GM12878 (cell line): Measurements from ENCODE around the gene TSHZ2. TPM values are rescaled to one million over a fixed set of nuclear protein-coding genes. Genes with fewer than 3 reads are reported as not detected.

Experiments
- ATAC-seq: fragments of 200-7000 bp; cut with Tn5 transposase; 3 replicates; pipeline ENCODE4 v1.9.1; 2020; ENCODE audit warnings: mild to moderate bottlenecking, moderate library complexity
- BruUV-seq: library from RNA; stranded (reverse); fragments of 400-500 nt; replicated peaks from 2 replicates; lab custom pipeline; 2021; lab: Mats Ljungman, UMichigan
- CTCF ChIA-PET: fragments of 300-600 bp; sonication (Branson Sonifier 250); formaldehyde crosslinking; extraction: SDS; loops from one replicate; lab custom pipeline; 2021; ENCODE audit warnings: inconsistent platforms; lab: Yijun Ruan, JAX
- POLR2A ChIA-PET: fragments of 350-600 bp; formaldehyde crosslinking; extraction: SDS; loops from one replicate; lab custom pipeline; 2021; ENCODE audit warnings: inconsistent platforms; lab: Charles Lee
- RAD21 ChIA-PET: fragments of 300-600 bp; sonication (Branson Sonifier 250); formaldehyde crosslinking; loops from one replicate; lab custom pipeline; 2023; ENCODE audit warnings: antibody characterized with exemption; ENCODE audit not compliant: unreplicated experiment; lab: Charles Lee
- SMC1A ChIA-PET: fragments of 300-600 bp; sonication (Branson Sonifier 250); formaldehyde crosslinking; loops from one replicate; lab custom pipeline; 2023; ENCODE audit not compliant: unreplicated experiment, uncharacterized antibody; lab: Charles Lee
- DNase-seq: peaks from one replicate; pipeline ENCODE4 v3.0.0-alpha.2; 2011; ENCODE audit warnings: low read depth, low spot score
- FAIRE-seq: peaks from 3 replicates; lab custom pipeline; 2011; peaks lifted over from hg19 to GRCh38; lab: Jason Lieb, UNC
- H2AFZ ChIP-seq: 2 replicates; pipeline ENCODE4 v1.6.0; 2011; ENCODE audit warnings: low read depth, low read length, control low read depth; ENCODE audit not compliant: control insufficient read depth
- H3K27ac ChIP-seq: 2 replicates; pipeline ENCODE4 v1.5.1; 2011; ENCODE audit warnings: control low read depth; ENCODE audit not compliant: control insufficient read depth, insufficient read depth
- H3K27me3 ChIP-seq, 2 experiments: replicated peaks in 1 of 2; 2 replicates each; pipeline versions ENCODE4 v1.6.0 to v1.6.1; 2011; ENCODE audit warnings: low read length in 1 of 2; ENCODE audit not compliant: control insufficient read depth in 2 of 2, insufficient read depth in 2 of 2
- H3K36me3 ChIP-seq, 2 experiments: 2 replicates each; pipeline ENCODE4 v1.5.1; 2011; ENCODE audit warnings: low read length in 1 of 2; ENCODE audit not compliant: control insufficient read depth in 2 of 2, insufficient read depth in 2 of 2
- H3K4me1 ChIP-seq: 2 replicates; pipeline ENCODE4 v1.6.1; 2011; ENCODE audit warnings: mild to moderate bottlenecking, low read length, moderate library complexity, mixed read lengths; ENCODE audit not compliant: control insufficient read depth, insufficient read depth
- H3K4me2 ChIP-seq: 2 replicates; pipeline ENCODE4 v1.6.0; 2011; ENCODE audit warnings: control low read depth; ENCODE audit not compliant: control insufficient read depth, insufficient read depth
- H3K4me3 ChIP-seq: fragments of 200-600 bp; sonication (generic); 2 replicates; pipeline ENCODE4 v1.5.1; 2016
- H3K79me2 ChIP-seq: 2 replicates; pipeline ENCODE4 v1.6.0; 2011; ENCODE audit warnings: low read length; ENCODE audit not compliant: control insufficient read depth, insufficient read depth
- H3K9ac ChIP-seq: 2 replicates; pipeline ENCODE4 v1.8.0; 2011; ENCODE audit warnings: low read length, control low read depth, mixed read lengths; ENCODE audit not compliant: control insufficient read depth, insufficient read depth
- H3K9me3 ChIP-seq: replicated peaks from 3 replicates; pipeline ENCODE4 v1.5.1; 2011; ENCODE audit warnings: mild to moderate bottlenecking, low read length; ENCODE audit not compliant: control insufficient read depth, insufficient read depth
- H4K20me1 ChIP-seq: 2 replicates; pipeline ENCODE4 v1.6.0; 2011; ENCODE audit not compliant: control insufficient read depth, insufficient read depth
- BCL11A ChIP-seq: IDR thresholded peaks from 2 replicates; pipeline ENCODE4 v1.6.1; 2011; ENCODE audit warnings: low read depth, low read length
- CHD1 ChIP-seq: IDR thresholded peaks from 2 replicates; pipeline ENCODE4 v1.6.1; 2012; ENCODE audit warnings: low read depth, low read length, improper control_type of control experiment
- HCFC1 ChIP-seq: fragments of 150-350 bp; IDR thresholded peaks from 2 replicates; pipeline ENCODE4 v1.6.1; 2014; ENCODE audit warnings: low read length
- HDGF ChIP-seq: fragments of 450-650 bp; IDR thresholded peaks from 2 replicates; pipeline ENCODE4 v1.6.1; 2016; ENCODE audit warnings: antibody characterized with exemption
- NBN ChIP-seq: fragments of 450-650 bp; IDR thresholded peaks from 2 replicates; pipeline ENCODE4 v1.6.1; 2016
- NFYB ChIP-seq: IDR thresholded peaks from 2 replicates; pipeline ENCODE4 v1.6.1; 2011; ENCODE audit warnings: low read depth, mild to moderate bottlenecking, low read length, improper control_type of control experiment, moderate library complexity; ENCODE audit not compliant: insufficient read depth
- RAD21 ChIP-seq: IDR thresholded peaks from 2 replicates; pipeline ENCODE4 v1.6.1; 2011; ENCODE audit warnings: mild to moderate bottlenecking, low read depth, low read length, moderate library complexity; ENCODE audit not compliant: insufficient read depth
- SRF ChIP-seq, 2 experiments: IDR thresholded peaks; 2 replicates each; pipeline ENCODE4 v1.6.1; 2011; ENCODE audit warnings: low read depth in 2 of 2, low read length in 2 of 2, mild to moderate bottlenecking in 1 of 2, moderate library complexity in 1 of 2
- ZSCAN29 ChIP-seq: fragments of 450-650 bp; IDR thresholded peaks from 2 replicates; pipeline ENCODE4 v1.6.1; 2017; ENCODE audit warnings: mild to moderate bottlenecking, moderate library complexity
- WGBS: methylation state at CpG from one replicate; pipeline ENCODE4 v1.1.6; 2016; ENCODE audit warnings: low lambda C conversion rate; ENCODE audit not compliant: insufficient replicate concordance, insufficient coverage; ENCODE audit errors: missing lambda C conversion rate; 5-methylcytosine and 5-hydroxymethylcytosine counted together
- in situ Hi-C: fragments of 300-500 bp; cut with MboI; formaldehyde crosslinking; loops from 9 replicates; pipeline ENCODE4 v1.14.3; 2018; ENCODE audit warnings: mixed read lengths
- intact Hi-C: fragments of 100-400 bp; cut with micrococcal nuclease; formaldehyde crosslinking; loops from one replicate; pipeline ENCODE4 v1.14.2; 2022; ENCODE audit not compliant: unreplicated experiment
- polyA plus RNA-seq, 11 experiments: library from polyadenylated mRNA; depleted of rRNA in 4 of 11; unstranded in 6 of 11; stranded (reverse) in 5 of 11; fragments of >200 nt; fragmentation: Nextera tagmentation in 4 of 11; fragmentation: Illumina TruSeq in 1 of 11; extraction: Ambion mirVana in 4 of 11; extraction: Trizol in 1 of 11; gene quantifications; 1 replicate in 1 of 11; 2 replicates in 10 of 11; pipeline versions ENCODE4 v1.2.1 to v1.2.3, GENCODE V29; 2011 to 2016; ENCODE audit warnings: inconsistent platforms in 2 of 11, missing spikeins in 2 of 11, low read depth in 1 of 11
- total RNA-seq, 4 experiments: library from RNA; depleted of rRNA in 3 of 4; stranded (reverse); fragments of >200 nt in 3 of 4; fragmentation: Illumina TruSeq in 1 of 4; extraction: Trizol in 1 of 4; gene quantifications; 2 replicates each; pipeline versions ENCODE4 v1.2.1 to v1.2.3, GENCODE V29; 2013 to 2021
- TF ChIP-seq, protein P1 (sequence below): fragments of 450-650 bp; IDR thresholded peaks from 2 replicates; pipeline ENCODE4 v1.6.1; 2016; ENCODE audit warnings: mild to moderate bottlenecking
- TF ChIP-seq, protein P2 (sequence below): fragments of 450-650 bp; formaldehyde crosslinking; IDR thresholded peaks from 2 replicates; pipeline ENCODE4 v1.5.0; 2022; ENCODE audit warnings: mild to moderate bottlenecking, missing genetic modification characterization

TSHZ2 gene
- total and polyA plus RNA-seq, 10 of the 15 experiments (the other 5 are each of a cell fraction or from before 2014, with no cell fraction given): 0.01 to 0.86 (median 0.13) TPM; not detected in 2

DNA sequence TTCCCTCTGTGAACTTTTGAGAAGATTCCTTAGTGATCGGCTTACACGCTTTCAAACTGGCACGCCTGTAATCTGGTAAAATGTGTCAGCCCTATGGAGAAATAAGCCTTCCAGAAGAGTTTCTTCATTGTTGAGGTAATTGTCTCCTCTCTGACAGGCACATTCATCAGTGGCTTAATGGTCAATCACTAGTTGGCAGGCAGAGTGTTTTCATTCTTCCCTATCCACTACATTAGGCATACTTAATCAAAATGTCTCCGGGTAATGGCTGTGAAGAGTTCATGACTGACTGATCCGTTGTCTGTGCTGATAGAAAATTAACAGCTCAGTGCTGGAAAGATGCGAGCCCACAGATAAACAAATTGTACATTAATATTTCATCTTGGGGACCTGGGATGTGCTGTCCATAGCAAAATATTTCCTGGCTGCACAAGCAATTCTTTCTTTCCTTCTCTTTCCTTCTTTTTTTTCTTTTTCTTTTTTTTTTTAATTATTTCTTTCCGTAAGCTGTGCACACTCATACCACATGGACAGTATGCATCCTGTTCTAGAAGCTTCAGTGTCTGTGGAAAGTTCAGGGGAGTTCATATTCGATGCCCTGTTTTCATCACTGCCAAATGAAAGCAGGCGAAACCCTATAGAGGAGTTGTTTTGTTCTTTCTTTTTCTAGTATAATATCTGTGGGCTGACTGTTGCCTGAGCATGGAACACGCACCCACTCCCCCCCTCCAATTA, 31.4 kb downstream of the TSHZ2 start (continued):
- TF ChIP-seq, protein P1, sequence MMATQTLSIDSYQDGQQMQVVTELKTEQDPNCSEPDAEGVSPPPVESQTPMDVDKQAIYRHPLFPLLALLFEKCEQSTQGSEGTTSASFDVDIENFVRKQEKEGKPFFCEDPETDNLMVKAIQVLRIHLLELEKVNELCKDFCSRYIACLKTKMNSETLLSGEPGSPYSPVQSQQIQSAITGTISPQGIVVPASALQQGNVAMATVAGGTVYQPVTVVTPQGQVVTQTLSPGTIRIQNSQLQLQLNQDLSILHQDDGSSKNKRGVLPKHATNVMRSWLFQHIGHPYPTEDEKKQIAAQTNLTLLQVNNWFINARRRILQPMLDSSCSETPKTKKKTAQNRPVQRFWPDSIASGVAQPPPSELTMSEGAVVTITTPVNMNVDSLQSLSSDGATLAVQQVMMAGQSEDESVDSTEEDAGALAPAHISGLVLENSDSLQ: no peak
- TF ChIP-seq SRF (IDR thresholded peaks at IDR 0.05; ENCODE audit: low read depth in 2 of 2, low read length in 2 of 2) (no peak), HDGF (no peak)

DNA sequence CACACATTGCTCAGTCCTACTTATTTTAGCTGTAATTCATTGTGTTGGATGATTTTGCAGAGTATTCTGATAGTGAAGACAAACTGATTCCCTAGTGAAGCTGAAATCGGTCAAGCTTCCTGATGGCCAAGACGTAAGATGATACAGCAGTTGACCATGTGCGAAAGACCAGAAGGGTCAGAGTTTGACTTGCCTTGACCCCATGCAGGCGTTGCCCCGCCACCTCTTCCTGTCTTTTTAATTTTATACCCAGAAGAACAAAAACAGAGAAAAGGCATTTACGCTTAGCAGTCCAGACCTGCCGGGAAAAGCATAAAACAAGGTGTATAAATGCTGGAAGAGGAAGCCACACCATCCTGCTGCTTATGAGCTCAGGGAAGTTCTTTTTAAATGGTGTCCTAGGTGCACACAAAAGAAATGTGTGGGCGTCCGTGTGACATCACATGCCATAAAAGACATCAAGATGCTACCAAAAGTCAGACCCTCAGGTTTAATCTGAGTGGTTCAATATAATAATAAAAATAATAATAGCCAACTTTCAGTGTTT, 32.2 kb downstream of the TSHZ2 start:
- BruUV-seq: no TSS peak
- FAIRE-seq: no peak
- 92% methylated on average over 9 of the region's 9 CpGs for WGBS
- in situ Hi-C loops: no loop called here
- no peaks in the 10 kb centered on the region for H4K20me1 ChIP-seq
- H3K27ac ChIP-seq: no peak overlapping the region
- CTCF ChIA-PET: interaction anchor here (0.5 to 1.2 kb wide), 2 partner anchors 26 to 1202 kb away, joined by 3 to 4 read pairs; no protein-coding TSS in a partner anchor
- no peak overlapping the region for H3K9ac ChIP-seq
- intact Hi-C loops: loop anchor here (10.0 kb wide), 1 partner anchor 150 kb away; no protein-coding TSS in a partner anchor
- no peaks in the 10 kb centered on the region for H3K79me2 ChIP-seq
- no peak for ATAC-seq
- no peaks in the 10 kb centered on the region for H3K27me3 ChIP-seq
- peaks cover 14% of the 10 kb centered on the region for H3K4me1 ChIP-seq
- SMC1A ChIA-PET: interaction anchor here (0.9 to 5.3 kb wide), 3 partner anchors 10 to 27 kb away, joined by 3 to 138 read pairs (median 3); no protein-coding TSS in a partner anchor
- H2AFZ ChIP-seq: no peak overlapping the region
- RAD21 ChIA-PET: interaction anchor here (1.2 kb wide), 1 partner anchor 26 kb away, joined by 4 read pairs; no protein-coding TSS in a partner anchor
- no peak for DNase-seq
- H3K36me3 ChIP-seq: no peaks in the 10 kb centered on the region
- H3K4me2 ChIP-seq: no peak overlapping the region
- POLR2A ChIA-PET: interaction anchor here (1.5 kb wide), 1 partner anchor 18 kb away, joined by 3 read pairs; no protein-coding TSS in a partner anchor
- no peaks in the 10 kb centered on the region; the same call in 2 of the 3 replicates for H3K9me3 ChIP-seq
- H3K4me3 ChIP-seq: no peak overlapping the region
- no peak for TF ChIP-seq NBN
- TF ChIP-seq NFYB: no peak
- TF ChIP-seq RAD21: no peak
- TF ChIP-seq, protein P2, sequence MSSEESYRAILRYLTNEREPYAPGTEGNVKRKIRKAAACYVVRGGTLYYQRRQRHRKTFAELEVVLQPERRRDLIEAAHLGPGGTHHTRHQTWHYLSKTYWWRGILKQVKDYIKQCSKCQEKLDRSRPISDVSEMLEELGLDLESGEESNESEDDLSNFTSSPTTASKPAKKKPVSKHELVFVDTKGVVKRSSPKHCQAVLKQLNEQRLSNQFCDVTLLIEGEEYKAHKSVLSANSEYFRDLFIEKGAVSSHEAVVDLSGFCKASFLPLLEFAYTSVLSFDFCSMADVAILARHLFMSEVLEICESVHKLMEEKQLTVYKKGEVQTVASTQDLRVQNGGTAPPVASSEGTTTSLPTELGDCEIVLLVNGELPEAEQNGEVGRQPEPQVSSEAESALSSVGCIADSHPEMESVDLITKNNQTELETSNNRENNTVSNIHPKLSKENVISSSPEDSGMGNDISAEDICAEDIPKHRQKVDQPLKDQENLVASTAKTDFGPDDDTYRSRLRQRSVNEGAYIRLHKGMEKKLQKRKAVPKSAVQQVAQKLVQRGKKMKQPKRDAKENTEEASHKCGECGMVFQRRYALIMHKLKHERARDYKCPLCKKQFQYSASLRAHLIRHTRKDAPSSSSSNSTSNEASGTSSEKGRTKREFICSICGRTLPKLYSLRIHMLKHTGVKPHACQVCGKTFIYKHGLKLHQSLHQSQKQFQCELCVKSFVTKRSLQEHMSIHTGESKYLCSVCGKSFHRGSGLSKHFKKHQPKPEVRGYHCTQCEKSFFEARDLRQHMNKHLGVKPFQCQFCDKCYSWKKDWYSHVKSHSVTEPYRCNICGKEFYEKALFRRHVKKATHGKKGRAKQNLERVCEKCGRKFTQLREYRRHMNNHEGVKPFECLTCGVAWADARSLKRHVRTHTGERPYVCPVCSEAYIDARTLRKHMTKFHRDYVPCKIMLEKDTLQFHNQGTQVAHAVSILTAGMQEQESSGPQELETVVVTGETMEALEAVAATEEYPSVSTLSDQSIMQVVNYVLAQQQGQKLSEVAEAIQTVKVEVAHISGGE (CRISPR knock-in tag): no peak
- TF ChIP-seq HCFC1: no peak
- TF ChIP-seq BCL11A: no peak
- TF ChIP-seq ZSCAN29: no peak
- TF ChIP-seq CHD1: no peak
